ENCODE data around the gene MBD5.

MBD5 gene

DNA sequence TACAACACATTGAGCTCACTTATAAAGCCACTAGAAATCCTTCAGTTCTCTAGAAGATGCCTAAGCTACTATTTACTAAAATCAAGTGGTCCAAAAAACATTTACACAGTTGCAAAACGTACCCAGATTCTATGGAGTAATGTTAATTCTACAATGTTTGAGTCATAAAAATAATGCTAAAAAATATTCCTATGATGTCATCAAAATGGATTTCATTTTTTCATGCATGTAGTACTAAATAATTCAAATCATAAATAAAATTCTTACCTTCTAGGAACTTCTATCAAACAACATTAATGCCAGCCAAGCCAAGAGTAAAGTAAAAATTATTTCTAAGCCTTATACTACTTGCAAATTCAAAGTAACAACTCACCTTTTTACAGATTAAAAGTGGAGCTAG lies 454.7 kb downstream of the MBD5 start:
- no peak for TF ChIP-seq ZNF274 (IDR thresholded peaks at IDR 0.05; ENCODE audit: low read depth, low read length)
- TF ChIP-seq SUZ12 (IDR thresholded peaks at IDR 0.05; ENCODE audit: extremely low read depth, insufficient read depth, insufficient read length), result no peak
- no peak for TF ChIP-seq YY1 (IDR thresholded peaks at IDR 0.05; ENCODE audit: insufficient read depth, insufficient read length)
- no peaks in the 10 kb centered on the region for H3K4me1 ChIP-seq (ENCODE audit: insufficient read depth, insufficient read length)
- no peaks in the 10 kb centered on the region for H3K27me3 ChIP-seq (ENCODE audit: insufficient read depth, insufficient read length)
- H3K9ac ChIP-seq (ENCODE audit: insufficient read length, low read depth), result no peak overlapping the region
- no peak overlapping the region for H3K4me3 ChIP-seq (ENCODE audit: insufficient read length, low read depth)
- no peaks in the 10 kb centered on the region for H3K36me3 ChIP-seq (ENCODE audit: insufficient read depth, insufficient read length, low read length)
- no peak for DNase-seq (ENCODE audit: low read depth, low spot score)
- H3K9me3 ChIP-seq (ENCODE audit: insufficient read depth, low read length), result no peaks in the 10 kb centered on the region

DNA sequence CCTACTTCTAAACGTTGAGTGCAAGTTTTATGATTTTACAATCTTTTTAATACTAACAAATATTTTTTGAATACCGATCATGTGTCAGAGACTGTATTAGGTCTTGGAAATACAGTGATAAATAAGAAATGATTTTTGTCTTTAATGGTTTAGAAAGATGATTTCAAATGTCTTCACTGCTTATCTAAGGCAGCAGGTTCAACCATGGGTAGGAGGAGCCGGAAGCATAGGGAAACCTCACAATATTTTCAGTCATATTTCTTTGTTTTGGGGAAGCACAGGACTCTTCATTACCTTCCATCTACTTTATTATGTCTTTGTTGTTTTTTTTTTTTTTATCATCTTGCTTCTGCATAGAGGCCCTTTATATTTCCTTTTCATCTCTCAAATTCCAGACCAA lies 458.5 kb downstream of the MBD5 start:
- H3K27me3 ChIP-seq (ENCODE audit: insufficient read depth, insufficient read length), result no peaks in the 10 kb centered on the region
- no peaks in the 10 kb centered on the region for H3K4me1 ChIP-seq (ENCODE audit: insufficient read depth, insufficient read length)
- H3K36me3 ChIP-seq (ENCODE audit: insufficient read depth, insufficient read length, low read length), result no peaks in the 10 kb centered on the region
- H3K9me3 ChIP-seq (ENCODE audit: insufficient read depth, low read length), result no peaks in the 10 kb centered on the region
- DNase-seq (ENCODE audit: low read depth, low spot score), result no peak
- H3K9ac ChIP-seq (ENCODE audit: insufficient read length, low read depth), result no peak overlapping the region
- H3K4me3 ChIP-seq (ENCODE audit: insufficient read length, low read depth), result no peak overlapping the region
- no peak for TF ChIP-seq YY1 (IDR thresholded peaks at IDR 0.05; ENCODE audit: insufficient read depth, insufficient read length)
- no peak for TF ChIP-seq SUZ12 (IDR thresholded peaks at IDR 0.05; ENCODE audit: extremely low read depth, insufficient read depth, insufficient read length)
- no peak for TF ChIP-seq ZNF274 (IDR thresholded peaks at IDR 0.05; ENCODE audit: low read depth, low read length)

DNA sequence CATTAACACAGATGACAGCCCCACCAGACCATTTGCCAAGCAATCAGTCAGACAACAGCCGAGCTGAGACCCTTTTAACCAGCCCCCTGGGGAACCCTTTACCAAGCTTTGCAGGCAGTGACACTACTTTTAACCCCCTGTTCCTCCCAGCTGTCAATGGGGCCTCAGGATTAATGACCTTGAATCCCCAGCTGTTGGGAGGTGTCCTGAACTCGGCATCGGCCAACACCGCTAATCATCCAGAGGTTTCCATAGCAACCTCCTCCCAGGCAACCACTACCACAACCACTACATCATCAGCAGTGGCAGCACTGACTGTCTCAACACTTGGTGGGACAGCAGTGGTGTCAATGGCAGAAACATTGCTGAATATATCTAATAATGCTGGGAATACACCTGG lies 462.8 kb downstream of the MBD5 start:
- Histone ChIP-seq H3K36me3 (ENCODE audit: insufficient read depth, insufficient read length, low read length) (no peaks in the 10 kb centered on the region), H3K4me1 (ENCODE audit: insufficient read depth, insufficient read length) (no peaks in the 10 kb centered on the region), H3K9me3 (ENCODE audit: insufficient read depth, low read length) (no peaks in the 10 kb centered on the region), H3K4me3 (ENCODE audit: insufficient read length, low read depth) (no peak overlapping the region), H3K9ac (ENCODE audit: insufficient read length, low read depth) (no peak overlapping the region), H3K27me3 (ENCODE audit: insufficient read depth, insufficient read length) (no peaks in the 10 kb centered on the region)
- DNase-seq (ENCODE audit: low read depth, low spot score), result no peak
- TF ChIP-seq SUZ12 (IDR thresholded peaks at IDR 0.05; ENCODE audit: extremely low read depth, insufficient read depth, insufficient read length) (no peak), ZNF274 (IDR thresholded peaks at IDR 0.05; ENCODE audit: low read depth, low read length) (no peak), YY1 (IDR thresholded peaks at IDR 0.05; ENCODE audit: insufficient read depth, insufficient read length) (no peak)

DNA sequence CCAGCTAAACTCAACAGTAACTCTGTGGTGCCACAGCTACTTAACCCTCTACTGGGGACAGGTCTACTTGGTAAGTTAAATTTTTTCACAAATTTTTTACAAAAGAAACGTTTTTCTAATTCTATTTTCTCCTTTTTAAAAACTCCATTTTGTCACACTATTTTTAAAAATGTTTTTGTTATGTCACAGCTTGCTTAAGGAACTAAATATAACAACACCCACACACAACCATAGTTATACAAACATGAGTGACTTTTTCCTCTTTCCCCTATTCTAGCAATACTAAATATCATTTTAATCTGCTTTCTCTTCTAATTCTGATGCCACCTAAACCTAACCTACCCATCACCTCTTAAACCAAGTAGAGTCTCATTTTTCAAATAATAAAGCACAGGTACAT lies 463.2 kb downstream of the MBD5 start:
- Histone ChIP-seq H3K4me1 (ENCODE audit: insufficient read depth, insufficient read length) (no peaks in the 10 kb centered on the region), H3K36me3 (ENCODE audit: insufficient read depth, insufficient read length, low read length) (no peaks in the 10 kb centered on the region), H3K9ac (ENCODE audit: insufficient read length, low read depth) (no peak overlapping the region), H3K9me3 (ENCODE audit: insufficient read depth, low read length) (no peaks in the 10 kb centered on the region), H3K27me3 (ENCODE audit: insufficient read depth, insufficient read length) (no peaks in the 10 kb centered on the region), H3K4me3 (ENCODE audit: insufficient read length, low read depth) (no peak overlapping the region)
- no peak for DNase-seq (ENCODE audit: low read depth, low spot score)
- TF ChIP-seq ZNF274 (IDR thresholded peaks at IDR 0.05; ENCODE audit: low read depth, low read length) (no peak), YY1 (IDR thresholded peaks at IDR 0.05; ENCODE audit: insufficient read depth, insufficient read length) (no peak), SUZ12 (IDR thresholded peaks at IDR 0.05; ENCODE audit: extremely low read depth, insufficient read depth, insufficient read length) (no peak)

DNA sequence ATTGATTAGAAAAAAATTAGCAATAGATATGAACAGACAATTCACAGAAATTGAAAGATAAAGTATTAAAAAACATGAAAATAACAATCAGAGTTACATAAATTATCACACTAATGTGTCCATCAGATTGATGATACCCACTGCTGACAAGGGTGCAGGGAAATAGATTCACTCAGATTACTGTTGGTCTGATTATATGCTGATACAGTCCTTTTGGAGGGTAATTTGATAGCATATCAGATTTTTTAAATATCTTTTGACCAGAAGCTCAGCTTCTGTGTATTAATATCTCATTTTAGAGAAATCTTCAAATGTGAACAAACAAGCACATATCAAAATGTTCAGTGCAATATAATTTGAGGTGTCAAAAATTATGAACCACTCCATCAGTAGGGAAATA lies 465.8 kb downstream of the MBD5 start:
- no peak for DNase-seq (ENCODE audit: low read depth, low spot score)
- Histone ChIP-seq H3K36me3 (ENCODE audit: insufficient read depth, insufficient read length, low read length) (no peaks in the 10 kb centered on the region), H3K9me3 (ENCODE audit: insufficient read depth, low read length) (no peaks in the 10 kb centered on the region), H3K4me1 (ENCODE audit: insufficient read depth, insufficient read length) (no peaks in the 10 kb centered on the region), H3K27me3 (ENCODE audit: insufficient read depth, insufficient read length) (no peaks in the 10 kb centered on the region), H3K9ac (ENCODE audit: insufficient read length, low read depth) (no peak overlapping the region), H3K4me3 (ENCODE audit: insufficient read length, low read depth) (no peak overlapping the region)
- TF ChIP-seq YY1 (IDR thresholded peaks at IDR 0.05; ENCODE audit: insufficient read depth, insufficient read length) (no peak), ZNF274 (IDR thresholded peaks at IDR 0.05; ENCODE audit: low read depth, low read length) (no peak), SUZ12 (IDR thresholded peaks at IDR 0.05; ENCODE audit: extremely low read depth, insufficient read depth, insufficient read length) (no peak)

DNA sequence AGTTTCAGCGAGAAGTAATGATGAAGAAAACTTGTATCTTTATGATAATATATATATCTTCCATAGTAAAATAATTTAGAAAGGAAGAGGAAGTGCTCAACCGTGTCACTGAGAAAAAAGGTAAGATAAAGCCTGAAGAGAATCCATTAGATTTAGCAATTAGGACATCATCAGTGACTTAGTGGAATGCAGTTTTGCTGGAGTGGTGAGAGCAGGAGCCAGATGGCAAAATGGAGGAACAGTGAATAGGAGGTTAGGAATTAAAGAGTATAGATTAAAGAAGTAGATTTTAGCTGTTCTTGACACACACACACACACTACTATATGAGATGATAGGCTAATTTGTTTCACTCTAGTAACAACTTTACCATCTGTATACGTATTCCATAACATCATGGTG lies 466.5 kb downstream of the MBD5 start:
- TF ChIP-seq ZNF274 (IDR thresholded peaks at IDR 0.05; ENCODE audit: low read depth, low read length) (no peak), YY1 (IDR thresholded peaks at IDR 0.05; ENCODE audit: insufficient read depth, insufficient read length) (no peak), SUZ12 (IDR thresholded peaks at IDR 0.05; ENCODE audit: extremely low read depth, insufficient read depth, insufficient read length) (no peak)
- no peak for DNase-seq (ENCODE audit: low read depth, low spot score)
- Histone ChIP-seq H3K36me3 (ENCODE audit: insufficient read depth, insufficient read length, low read length) (no peaks in the 10 kb centered on the region), H3K9ac (ENCODE audit: insufficient read length, low read depth) (no peak overlapping the region), H3K4me1 (ENCODE audit: insufficient read depth, insufficient read length) (no peaks in the 10 kb centered on the region), H3K9me3 (ENCODE audit: insufficient read depth, low read length) (no peaks in the 10 kb centered on the region), H3K27me3 (ENCODE audit: insufficient read depth, insufficient read length) (no peaks in the 10 kb centered on the region), H3K4me3 (ENCODE audit: insufficient read length, low read depth) (no peak overlapping the region)

DNA sequence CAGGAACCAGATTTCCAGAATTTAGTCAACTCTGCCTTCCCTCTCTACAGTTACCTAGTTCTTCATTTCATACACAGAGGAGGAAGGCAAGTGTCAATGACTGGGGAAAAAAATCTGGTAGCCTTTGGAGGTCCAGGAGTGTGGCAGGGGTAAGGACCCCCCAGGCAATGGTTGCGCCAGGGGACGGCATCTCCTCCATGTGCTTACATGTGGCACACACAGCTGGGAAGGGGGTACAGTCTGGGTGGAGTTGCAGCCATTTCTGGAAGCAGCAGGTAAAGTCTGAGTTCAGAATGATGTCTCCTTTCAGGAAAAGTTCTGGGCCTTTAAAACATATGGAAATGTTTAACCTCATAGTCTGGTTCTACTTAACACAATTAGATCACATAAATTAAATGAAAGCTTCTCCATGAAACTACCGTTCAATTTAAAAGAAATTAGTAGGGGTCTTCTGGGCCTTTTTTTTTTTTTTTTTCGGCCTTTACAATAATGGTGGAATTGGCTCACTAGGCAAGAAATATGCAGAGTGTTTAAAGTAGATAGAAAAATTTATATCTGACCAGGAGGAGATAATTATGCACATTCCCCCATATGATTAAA lies 470.0 kb downstream of the MBD5 start:
- Histone ChIP-seq H3K9ac (ENCODE audit: insufficient read length, low read depth) (no peak overlapping the region), H3K4me3 (ENCODE audit: insufficient read length, low read depth) (no peak overlapping the region), H3K9me3 (ENCODE audit: insufficient read depth, low read length) (no peaks in the 10 kb centered on the region), H3K4me1 (ENCODE audit: insufficient read depth, insufficient read length) (no peaks in the 10 kb centered on the region), H3K36me3 (ENCODE audit: insufficient read depth, insufficient read length, low read length) (no peaks in the 10 kb centered on the region), H3K27me3 (ENCODE audit: insufficient read depth, insufficient read length) (no peaks in the 10 kb centered on the region)
- no peak for DNase-seq (ENCODE audit: low read depth, low spot score)
- TF ChIP-seq SUZ12 (IDR thresholded peaks at IDR 0.05; ENCODE audit: extremely low read depth, insufficient read depth, insufficient read length) (no peak), ZNF274 (IDR thresholded peaks at IDR 0.05; ENCODE audit: low read depth, low read length) (no peak), YY1 (IDR thresholded peaks at IDR 0.05; ENCODE audit: insufficient read depth, insufficient read length) (no peak)

Data from NT2/D1 (cell line).